Ectodermal cell (in vitro differentiated cells): ENCODE results near the gene CANT1.
"Not testable (repeated sequence)": the region's sequence is repeated elsewhere in the genome, so short reads cannot be mapped to it uniquely, and the experiment has no call there.

Source experiments
- H3K27ac ChIP-seq: 2 replicates; pipeline ENCODE4 v1.7.0; 2013; ENCODE audit warnings: mild to moderate bottlenecking, low read depth, low read length; ENCODE audit not compliant: insufficient read depth, poor library complexity, severe bottlenecking
- H3K27me3 ChIP-seq: 2 replicates; pipeline ENCODE4 v1.7.0; 2013; ENCODE audit warnings: mild to moderate bottlenecking, low read length; ENCODE audit not compliant: insufficient read depth, control insufficient read depth, poor library complexity, severe bottlenecking
- H3K36me3 ChIP-seq: one replicate; pipeline ENCODE4 v1.7.0; 2013; ENCODE audit warnings: low read length; ENCODE audit not compliant: control insufficient read depth, insufficient read depth
- H3K4me1 ChIP-seq: one replicate; pipeline ENCODE4 v1.7.0; 2013; ENCODE audit warnings: low read length; ENCODE audit not compliant: control insufficient read depth, insufficient read depth
- H3K4me3 ChIP-seq: 2 replicates; pipeline ENCODE4 v1.7.0; 2013; ENCODE audit warnings: low read depth, low read length, control low read depth; ENCODE audit not compliant: insufficient read depth
- H3K9me3 ChIP-seq: 2 replicates; pipeline ENCODE4 v1.7.0; 2013; ENCODE audit warnings: mild to moderate bottlenecking, low read length, moderate library complexity; ENCODE audit not compliant: control insufficient read depth
- WGBS, 2 experiments: methylation state at CpG; one replicate each; pipeline ENCODE4 v1.1.7; 2013; ENCODE audit warnings: missing lambda C conversion rate in 2 of 2; 5-methylcytosine and 5-hydroxymethylcytosine counted together

CANT1 gene

DNA sequence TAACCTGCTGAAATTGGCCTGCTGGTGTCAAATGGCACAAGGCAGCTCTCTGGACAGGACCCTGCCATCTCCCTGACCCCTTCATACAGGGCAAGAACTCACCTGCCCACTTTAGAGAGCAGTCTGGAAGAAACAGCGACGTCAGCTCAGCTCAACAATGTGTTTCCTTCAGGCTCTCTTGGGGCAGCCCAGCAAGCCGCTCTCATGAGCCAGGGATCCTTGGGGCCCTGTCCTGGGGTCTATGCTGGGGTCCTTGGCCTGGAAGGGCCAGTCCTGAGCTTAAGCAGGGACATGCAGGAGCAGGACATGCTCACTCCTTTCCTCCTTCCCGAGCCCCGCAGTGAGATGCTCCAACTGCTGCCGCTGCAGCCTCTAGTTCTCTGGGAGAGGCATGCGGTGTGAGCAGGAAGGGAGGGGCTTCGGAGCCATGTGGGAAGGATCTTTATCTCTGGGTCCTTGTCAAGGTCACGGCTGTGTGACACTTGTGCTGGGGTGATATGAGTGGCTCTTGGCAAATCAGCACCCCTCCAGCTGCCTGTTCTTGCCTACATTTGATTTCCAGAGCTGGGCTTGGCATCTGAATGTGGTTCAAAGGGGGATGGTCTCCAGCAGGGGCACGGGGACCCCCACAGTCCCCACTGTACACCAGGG is 17.8 kb upstream of the CANT1 start:
- WGBS, 2 experiments = 62 to 73% methylated on average over 10 of the region's 10 CpGs
- H3K4me1 ChIP-seq = peaks cover 11% of the 10 kb centered on the region
- H3K27ac ChIP-seq = no peak overlapping the region
- peaks cover 64% of the 10 kb centered on the region for H3K27me3 ChIP-seq
- no peaks in the 10 kb centered on the region for H3K36me3 ChIP-seq
- H3K4me3 ChIP-seq = no peak overlapping the region
- no peaks in the 10 kb centered on the region for H3K9me3 ChIP-seq

GRCh38 chr17:79026376-79027273 is 17.1 kb upstream of the CANT1 start:
- Histone ChIP-seq H3K27me3 (peaks cover 71% of the 10 kb centered on the region), H3K27ac (no peak overlapping the region), H3K9me3 (no peaks in the 10 kb centered on the region), H3K4me3 (no peak overlapping the region), H3K4me1 (peaks cover 11% of the 10 kb centered on the region), H3K36me3 (no peaks in the 10 kb centered on the region)
- WGBS, 2 experiments = 84 to 88% methylated on average over 16 of the region's 16 CpGs

- 71 to 74% methylated on average over 30 to 31 of the region's 31 CpGs for WGBS, 2 experiments
- Histone ChIP-seq H3K27ac (no peak overlapping the region), H3K36me3 (no peaks in the 10 kb centered on the region), H3K4me1 (peaks cover 11% of the 10 kb centered on the region), H3K9me3 (no peaks in the 10 kb centered on the region), H3K27me3 (peaks cover 85% of the 10 kb centered on the region), H3K4me3 (peak overlapping the region; percentile 52)
These were observed 15.6 kb upstream of the CANT1 start for GRCh38 chr17:79024901-79025737.

- Histone ChIP-seq H3K27me3 (peaks cover 83% of the 10 kb centered on the region), H3K4me3 (peak within 1 kb of the TSS; percentile 52), H3K36me3 (no peaks in the 10 kb centered on the region), H3K27ac (no peak within 1 kb of the TSS), H3K9me3 (no peaks in the 10 kb centered on the region), H3K4me1 (peaks cover 11% of the 10 kb centered on the region)
- 1% methylated on average over 77 of the region's 77 CpGs for WGBS, 2 experiments
These were observed 14.6 kb upstream of the CANT1 start, which contains the start of gene C1QTNF1 for GRCh38 chr17:79023886-79024771. Gene C1QTNF1 (plus strand): TSS chr17:79024169. CDS start chr17:79043969, 19,800 bp downstream.

GRCh38 chr17:79023180-79023705 is 13.7 kb upstream of the CANT1 start:
- Histone ChIP-seq H3K9me3 (no peaks in the 10 kb centered on the region), H3K4me1 (peaks cover 11% of the 10 kb centered on the region), H3K4me3 (no peak overlapping the region), H3K27ac (no peak overlapping the region), H3K36me3 (no peaks in the 10 kb centered on the region), H3K27me3 (peaks cover 81% of the 10 kb centered on the region)
- 64 to 70% methylated on average over 12 of the region's 12 CpGs for WGBS, 2 experiments

DNA sequence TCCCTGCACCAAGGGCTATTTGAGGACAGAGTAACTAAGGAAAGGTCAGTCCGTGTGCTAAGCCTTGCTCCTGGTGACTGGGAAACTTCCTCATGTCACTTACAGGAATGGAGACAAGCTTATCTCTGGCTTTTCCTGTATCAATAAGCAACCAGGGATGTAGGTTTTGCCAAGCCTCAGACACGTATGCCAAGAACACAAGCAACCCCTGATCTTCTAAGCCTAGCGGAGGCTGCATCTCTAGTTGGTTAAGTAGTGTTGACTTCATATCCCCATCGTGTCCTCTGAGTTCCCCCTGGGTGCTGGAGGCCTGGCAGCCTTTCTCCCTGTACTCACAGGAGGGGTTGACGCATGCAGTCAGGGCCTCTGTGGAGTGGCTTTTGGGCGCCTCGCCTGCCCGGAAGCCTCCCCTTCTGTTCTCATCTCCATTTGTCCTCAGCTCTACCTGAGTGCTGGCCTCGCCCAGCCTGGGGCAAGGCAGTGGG is 13.0 kb upstream of the CANT1 start:
- Histone ChIP-seq H3K4me3 (no peak overlapping the region), H3K9me3 (no peaks in the 10 kb centered on the region), H3K4me1 (peaks cover 11% of the 10 kb centered on the region), H3K36me3 (no peaks in the 10 kb centered on the region), H3K27ac (no peak overlapping the region), H3K27me3 (peaks cover 77% of the 10 kb centered on the region)
- WGBS, 2 experiments = 92 to 93% methylated on average over 9 of the region's 9 CpGs

DNA sequence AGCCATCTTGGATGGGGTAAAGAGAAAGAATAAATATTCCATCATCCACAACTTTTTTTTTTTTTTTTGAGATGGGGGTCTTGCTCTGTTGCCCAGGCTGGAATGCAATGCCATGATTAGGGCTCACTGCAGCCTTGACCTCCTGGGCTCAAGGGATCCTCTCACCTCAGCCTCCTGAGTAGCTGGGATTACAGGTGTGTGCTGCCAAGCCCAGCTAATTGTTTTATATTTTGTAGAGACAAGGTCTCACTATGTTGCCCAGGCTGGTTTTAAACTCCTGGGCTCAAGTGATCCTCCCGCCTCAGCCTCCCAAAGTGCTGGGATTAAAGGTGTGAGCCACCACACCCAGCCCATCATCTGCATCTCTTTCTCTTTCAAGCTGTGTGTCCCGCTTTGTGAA is 12.4 kb upstream of the CANT1 start:
- H3K27ac ChIP-seq, H3K4me3 ChIP-seq, H3K36me3 ChIP-seq, H3K4me1 ChIP-seq, H3K9me3 ChIP-seq: not testable (repeated sequence)
- peaks cover 71% of the 10 kb centered on the region for H3K27me3 ChIP-seq
- 73 to 76% methylated on average over 2 of the region's 2 CpGs for WGBS, 2 experiments

DNA sequence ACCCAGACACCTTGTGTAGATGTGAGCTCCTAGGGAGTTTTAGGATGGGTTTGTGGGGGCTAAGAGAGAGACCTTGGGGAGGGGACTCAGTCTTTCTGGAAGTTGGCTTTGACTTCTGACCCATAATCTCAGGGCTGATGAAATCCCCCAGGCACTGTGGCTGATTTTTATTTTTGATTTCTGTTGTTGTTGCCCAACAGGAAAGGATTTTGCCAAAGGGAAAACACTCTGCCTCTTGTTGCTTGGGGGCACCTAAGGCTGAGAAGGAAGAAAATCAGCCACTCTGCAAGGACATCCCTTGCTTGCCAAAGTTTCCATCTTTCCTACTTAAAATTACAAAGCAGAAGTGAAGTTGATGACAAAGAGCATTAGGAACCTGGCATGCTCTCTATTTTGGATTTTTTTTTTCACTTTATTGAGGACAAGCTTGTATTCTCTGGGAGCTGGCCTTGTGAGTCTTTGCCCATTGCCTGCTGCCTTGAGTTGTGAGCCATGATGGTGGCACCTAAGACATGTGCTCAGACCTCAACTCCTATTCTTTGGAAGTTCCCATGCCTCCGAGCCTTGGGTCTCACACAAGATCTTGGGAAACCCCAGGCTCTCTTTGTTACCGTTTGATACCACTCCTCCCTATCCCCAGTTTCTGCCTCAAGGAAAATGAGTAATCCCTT is 11.2 kb upstream of the CANT1 start:
- 62 to 69% methylated on average over 2 of the region's 2 CpGs for WGBS, 2 experiments

More for the DNA sequence above, 11.2 kb upstream of the CANT1 start:
- H3K36me3 ChIP-seq = no peaks in the 10 kb centered on the region
- H3K4me3 ChIP-seq = no peak overlapping the region
- H3K27ac ChIP-seq = no peak overlapping the region
- H3K9me3 ChIP-seq = no peaks in the 10 kb centered on the region
- peaks cover 8% of the 10 kb centered on the region for H3K4me1 ChIP-seq
- H3K27me3 ChIP-seq = peaks cover 59% of the 10 kb centered on the region
